ENCODE measurements around the gene CA5A.
"Not testable (repeated sequence)": the region's sequence is repeated elsewhere in the genome, so short reads cannot be mapped to it uniquely, and the experiment has no call there.

CA5A gene

GRCh38 chr16:87922250-87922871 is 14.0 kb downstream of the CA5A start:
- DNase-seq: no peak

DNA sequence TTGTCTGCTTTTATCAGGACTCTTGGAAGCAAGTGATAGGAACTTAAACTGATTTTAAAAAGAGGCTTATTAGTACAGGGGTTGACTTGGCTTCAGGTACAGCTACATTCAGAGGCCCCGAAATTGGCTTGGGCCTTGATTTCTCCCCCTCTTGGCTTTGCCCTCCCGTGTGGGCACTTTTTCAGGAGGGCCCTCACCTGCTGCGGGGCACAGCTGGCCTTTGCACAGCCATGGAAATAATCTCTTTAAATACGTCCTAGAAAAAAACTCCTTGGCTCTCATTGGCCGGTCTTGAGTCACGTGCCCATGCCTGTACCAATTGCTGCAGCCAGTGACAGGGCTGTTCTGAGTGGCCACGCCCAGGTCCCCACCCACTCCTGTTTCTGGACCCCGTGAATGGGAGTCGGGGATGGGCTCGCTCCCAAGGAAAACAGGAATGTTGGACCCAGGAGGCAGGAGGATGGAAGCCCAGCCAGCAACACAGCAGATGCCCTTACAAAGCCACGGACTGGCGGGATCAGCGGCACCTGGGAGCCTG is 15.0 kb downstream of the CA5A start:
- no peak for DNase-seq

DNA sequence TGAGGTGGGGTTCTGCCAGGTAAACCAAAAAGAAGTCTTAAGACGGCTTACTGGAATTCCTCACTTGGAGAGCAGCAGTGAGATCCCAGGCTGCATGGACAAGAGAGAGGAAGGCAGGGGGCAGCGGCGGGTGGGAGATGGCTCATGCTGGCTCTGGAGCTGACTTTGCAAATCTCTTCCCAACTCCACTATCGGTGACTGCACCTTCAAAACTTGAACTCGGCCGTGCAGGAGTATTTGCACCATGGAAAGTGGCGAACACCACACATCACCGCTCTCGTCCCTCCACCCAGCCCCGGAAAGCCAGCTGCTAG is 16.7 kb downstream of the CA5A start:
- no peak for DNase-seq

GRCh38 chr16:87918866-87919680 is 17.3 kb downstream of the CA5A start:
- peak; percentile 81 for DNase-seq

DNA sequence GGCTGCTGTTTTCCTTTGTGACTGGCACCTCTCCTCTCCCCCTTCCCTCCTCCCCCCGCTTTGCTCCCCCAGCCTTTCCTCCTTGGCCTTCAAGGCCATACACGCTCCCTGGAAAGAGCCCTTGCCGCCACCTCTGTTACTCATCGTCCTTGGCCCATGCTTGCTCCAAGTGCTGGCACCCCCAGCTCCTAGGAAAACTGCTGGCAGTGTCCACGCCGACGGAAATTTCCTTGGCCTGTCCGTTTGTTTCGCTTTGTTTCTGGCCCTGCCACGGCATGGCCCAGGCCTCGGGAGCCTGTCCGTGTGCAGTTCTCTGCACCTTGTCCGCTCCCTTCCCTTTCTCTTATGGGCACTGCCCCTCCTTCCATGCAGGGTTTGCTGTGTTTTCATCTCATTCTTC is 18.0 kb downstream of the CA5A start:
- DNase-seq: no peak

- no peak for DNase-seq
Observed at GRCh38 chr16:87917503-87917902, 18.8 kb downstream of the CA5A start.

DNA sequence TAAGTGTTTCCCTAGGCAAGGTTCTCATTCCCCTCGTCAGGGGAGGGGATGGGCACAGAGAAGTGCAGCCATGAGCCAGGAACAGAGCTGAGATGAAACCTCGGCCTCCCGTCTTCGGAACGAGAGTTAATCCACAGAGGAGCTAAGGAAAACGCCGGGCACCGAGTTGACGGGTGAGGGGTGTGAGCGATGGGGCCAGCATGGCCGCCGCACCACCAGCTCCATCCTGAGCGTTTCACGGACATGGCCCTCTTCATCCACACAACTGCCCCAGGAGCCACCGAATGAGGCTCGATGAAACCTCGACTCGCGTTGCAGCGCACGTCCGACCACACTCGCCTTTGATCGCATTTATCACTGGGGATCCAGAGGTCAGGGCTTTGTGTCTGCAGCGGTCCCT is 21.5 kb downstream of the CA5A start:
- DNase-seq: no peak

DNA sequence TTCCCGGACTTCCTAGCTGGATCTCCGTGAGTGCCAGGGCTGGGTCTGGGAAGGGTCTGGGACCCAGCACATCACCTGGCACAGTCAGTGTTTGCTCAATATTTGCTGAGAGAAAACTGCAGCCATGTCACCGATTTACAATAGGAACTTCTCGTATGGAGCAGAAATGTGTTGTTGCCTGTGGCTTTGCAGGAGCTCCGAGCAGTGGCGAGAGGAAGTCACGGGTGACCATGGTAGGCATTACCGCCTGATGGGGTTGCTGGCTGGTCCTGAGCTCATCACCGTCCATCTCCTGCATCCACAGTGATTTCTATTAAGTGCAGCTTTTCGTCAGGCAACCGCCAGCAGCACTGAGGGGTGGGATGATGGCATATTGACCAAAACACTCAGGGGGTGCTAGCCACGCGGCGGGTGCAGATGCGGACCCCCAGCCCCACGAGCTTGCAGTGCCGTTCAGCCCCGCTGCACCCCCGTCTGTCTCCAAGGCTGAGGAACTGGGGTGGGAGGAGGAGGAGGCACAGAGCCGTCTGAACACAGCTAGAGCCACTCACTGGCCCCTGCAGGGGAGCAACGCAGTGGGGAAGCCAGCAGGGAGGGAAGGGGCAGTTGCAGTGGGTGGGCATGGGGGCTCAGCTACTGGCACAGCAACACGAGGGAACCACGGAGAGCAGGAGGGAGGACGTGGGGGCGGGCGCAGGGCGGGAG is 22.2 kb downstream of the CA5A start:
- not testable (repeated sequence) for DNase-seq

DNA sequence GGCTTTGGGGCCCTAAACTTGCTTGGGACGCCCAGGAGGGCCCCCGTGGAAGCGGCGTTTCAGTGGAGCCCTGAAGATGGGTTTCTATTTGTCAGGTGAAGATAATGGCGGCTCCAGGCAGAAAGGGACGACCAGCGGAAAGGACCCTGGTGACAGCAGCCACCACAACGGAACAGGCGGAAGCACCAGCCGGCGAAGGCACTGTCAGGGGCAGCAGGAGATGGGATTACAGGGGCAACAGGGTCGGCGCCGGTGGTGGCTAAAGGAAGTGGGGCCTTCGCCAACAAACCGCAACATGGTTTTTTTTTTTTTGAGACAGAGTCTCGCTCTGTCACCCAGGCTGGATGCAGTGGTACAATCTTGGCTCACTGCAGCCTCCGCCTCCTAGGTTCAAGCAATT is 23.6 kb downstream of the CA5A start:
- DNase-seq: not testable (repeated sequence)

DNA sequence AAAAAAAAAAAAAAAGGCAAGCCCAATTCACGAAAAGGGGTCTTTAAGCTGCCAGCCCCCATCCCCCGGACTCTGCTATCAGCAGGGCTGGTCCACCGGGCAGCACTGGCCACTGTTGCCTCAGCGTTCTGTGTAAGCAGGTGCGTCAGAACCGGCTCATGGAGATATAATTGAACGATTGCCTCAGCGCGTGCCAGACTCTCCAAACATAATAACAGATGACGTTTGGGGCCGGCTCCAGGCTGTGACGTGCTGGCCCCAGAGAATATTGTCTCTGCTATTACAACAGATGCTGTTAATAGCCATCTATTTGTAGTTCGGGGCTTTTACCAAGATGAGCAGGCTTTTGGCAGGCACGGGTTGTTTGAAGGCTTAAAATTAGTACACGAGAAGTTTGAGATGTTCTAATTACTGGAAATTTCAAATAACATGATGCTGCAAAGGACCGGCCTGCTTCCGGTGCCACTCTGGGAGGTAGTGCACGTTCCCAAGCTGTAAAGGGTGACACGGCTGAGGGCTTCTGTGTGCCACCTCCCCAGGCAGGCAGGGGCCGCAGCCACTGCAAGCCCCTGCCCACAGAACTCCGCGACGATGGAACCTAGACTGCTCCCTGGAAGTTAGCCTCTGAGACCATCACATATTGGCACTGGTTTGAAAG is 25.1 kb downstream of the CA5A start:
- DNase-seq: not testable (repeated sequence)

GRCh38 chr16:87909203-87909935 is 27.0 kb downstream of the CA5A start:
- peak; percentile 80 for DNase-seq

GRCh38 chr16:87908101-87908500 is 28.2 kb downstream of the CA5A start:
- DNase-seq: not testable (repeated sequence)

- DNase-seq: not testable (repeated sequence)
Observed at GRCh38 chr16:87905521-87905920, 30.8 kb downstream of the CA5A start.

- not testable (repeated sequence) for DNase-seq
Observed at GRCh38 chr16:87904963-87905362, 31.4 kb downstream of the CA5A start.

- DNase-seq: not testable (repeated sequence)
Observed at GRCh38 chr16:87900489-87900888, 35.8 kb downstream of the CA5A start.

GRCh38 chr16:87897521-87898505 is 38.5 kb downstream of the CA5A start:
- DNase-seq: peak; percentile 18

GRCh38 chr16:87896924-87897520 is 39.3 kb downstream of the CA5A start:
- DNase-seq: not testable (repeated sequence)

DNA sequence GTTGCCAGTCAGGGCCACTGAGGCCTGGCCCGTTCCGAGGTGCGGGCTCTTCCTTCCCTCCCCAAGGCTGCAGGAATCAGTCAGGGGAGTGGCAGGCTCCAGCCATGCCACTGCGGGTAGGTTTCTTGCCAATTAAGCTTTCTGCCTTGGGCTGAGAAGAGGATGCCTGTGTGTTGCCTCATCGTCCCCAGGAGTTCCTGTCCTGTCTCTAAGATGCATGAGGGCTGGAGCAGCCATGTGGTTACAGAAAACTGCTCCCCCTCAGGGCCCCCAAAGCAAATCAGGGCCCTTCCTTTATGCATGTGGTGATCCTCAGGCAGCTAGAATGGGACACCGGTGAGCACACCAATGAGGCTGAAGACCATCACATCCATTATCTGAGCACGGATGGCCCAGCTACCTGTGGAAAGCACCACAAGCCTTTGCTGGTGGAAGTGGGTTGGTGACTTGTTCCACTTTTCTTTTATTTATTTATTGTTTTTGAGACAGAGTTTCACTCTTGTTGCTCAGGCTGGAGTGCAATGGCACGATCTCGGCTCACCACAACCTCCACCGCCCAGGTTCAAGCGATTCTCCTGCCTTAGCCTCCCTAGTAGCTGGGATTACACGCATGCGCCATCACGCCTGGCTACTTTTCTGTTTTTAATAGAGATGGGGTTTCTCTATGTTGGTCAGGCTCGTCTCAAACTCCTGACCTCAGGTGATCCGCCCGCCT is 40.0 kb downstream of the CA5A start:
- not testable (repeated sequence) for DNase-seq

GRCh38 chr16:87895641-87896141 is 40.6 kb downstream of the CA5A start:
- DNase-seq: peak; percentile 93

GRCh38 chr16:87894005-87894404 is 42.3 kb downstream of the CA5A start:
- peak; percentile 44 for DNase-seq
